Neuronal stem cell (in vitro differentiated cells): ENCODE measurements around the gene DAPK1.

ENCODE experiments used
- DNase-seq: peaks from one replicate; pipeline ENCODE4 v3.0.0-alpha.2; 2013; ENCODE audit warnings: low spot score
- H2AFZ ChIP-seq: one replicate; pipeline ENCODE4 v1.6.1; 2013; ENCODE audit warnings: mild to moderate bottlenecking, low read length, inconsistent platforms
- H2AK5ac ChIP-seq: 2 replicates; pipeline ENCODE4 v1.6.1; 2013; ENCODE audit warnings: low read depth, mild to moderate bottlenecking, inconsistent platforms, low read length, moderate library complexity, mixed read lengths
- H2BK120ac ChIP-seq: 2 replicates; pipeline ENCODE4 v1.6.1; 2013; ENCODE audit warnings: low read depth, mild to moderate bottlenecking, inconsistent platforms, low read length, moderate library complexity, mixed read lengths
- H2BK12ac ChIP-seq: one replicate; pipeline ENCODE4 v1.6.1; 2013; ENCODE audit warnings: low read length, inconsistent platforms
- H2BK15ac ChIP-seq: 2 replicates; pipeline ENCODE4 v1.6.1; 2013; ENCODE audit warnings: mild to moderate bottlenecking, low read length, inconsistent platforms, mixed read lengths
- H2BK5ac ChIP-seq: one replicate; pipeline ENCODE4 v1.6.1; 2013; ENCODE audit warnings: inconsistent platforms, mild to moderate bottlenecking, low read length, moderate library complexity
- H3K14ac ChIP-seq: one replicate; pipeline ENCODE4 v1.6.1; 2013; ENCODE audit warnings: low read length, inconsistent platforms
- H3K18ac ChIP-seq: 2 replicates; pipeline ENCODE4 v1.6.1; 2013; ENCODE audit warnings: low read length, inconsistent platforms
- H3K23ac ChIP-seq: 2 replicates; pipeline ENCODE4 v1.6.1; 2013; ENCODE audit warnings: low read depth, mild to moderate bottlenecking, mixed read lengths, low read length, inconsistent platforms; ENCODE audit not compliant: poor library complexity
- H3K27ac ChIP-seq: replicated peaks from 3 replicates; pipeline ENCODE4 v1.5.1; 2013; ENCODE audit warnings: low read length, inconsistent platforms
- H3K27me3 ChIP-seq, 3 experiments: 2 replicates each; pipeline ENCODE4 v1.6.1; 2013; ENCODE audit warnings: low read length in 3 of 3, mild to moderate bottlenecking in 2 of 3, inconsistent platforms in 1 of 3, low read depth in 1 of 3, mixed read lengths in 1 of 3, moderate library complexity in 1 of 3; ENCODE audit not compliant: control insufficient read depth in 3 of 3, insufficient read depth in 3 of 3
- H3K36me3 ChIP-seq, 2 donors: replicated peaks in 1 of 2; 2 replicates each; pipeline ENCODE4 v1.6.1; 2013; ENCODE audit warnings: low read length in 2 of 2; ENCODE audit not compliant: control insufficient read depth in 2 of 2, insufficient read depth in 2 of 2
- H3K4ac ChIP-seq: 2 replicates; pipeline ENCODE4 v1.6.1; 2013; ENCODE audit warnings: inconsistent platforms, mild to moderate bottlenecking, low read length, moderate library complexity
- H3K4me1 ChIP-seq, 2 donors: 1 replicate in 1 of 2; 2 replicates in 1 of 2; pipeline ENCODE4 v1.6.1; 2013; ENCODE audit warnings: low read length in 2 of 2, low read depth in 1 of 2; ENCODE audit not compliant: control insufficient read depth in 2 of 2, insufficient read depth in 1 of 2
- H3K4me2 ChIP-seq: one replicate; pipeline ENCODE4 v1.6.1; 2013; ENCODE audit warnings: mild to moderate bottlenecking, low read length, inconsistent platforms; ENCODE audit not compliant: insufficient read depth, poor library complexity, severe bottlenecking
- H3K4me3 ChIP-seq, 2 donors: 2 replicates each; pipeline ENCODE4 v1.5.1; 2013; ENCODE audit warnings: low read length in 2 of 2, mild to moderate bottlenecking in 2 of 2, inconsistent platforms in 1 of 2, moderate library complexity in 1 of 2
- H3K79me1 ChIP-seq: one replicate; pipeline ENCODE4 v1.6.1; 2013; ENCODE audit warnings: low read depth, mild to moderate bottlenecking, inconsistent platforms, low read length, moderate library complexity
- H3K9ac ChIP-seq: one replicate; pipeline ENCODE4 v1.6.1; 2013; ENCODE audit warnings: mild to moderate bottlenecking, low read depth, low read length, inconsistent platforms; ENCODE audit not compliant: poor library complexity
- H3K9me3 ChIP-seq, 2 donors: replicated peaks in 1 of 2; 2 replicates each; pipeline versions ENCODE3 to v1.6.1; 2013; ENCODE audit warnings: low read length in 2 of 2, mild to moderate bottlenecking in 2 of 2, inconsistent platforms in 1 of 2, low read depth in 1 of 2, mixed read lengths in 1 of 2, moderate library complexity in 1 of 2; ENCODE audit not compliant: control insufficient read depth in 2 of 2, insufficient read depth in 1 of 2
- H4K8ac ChIP-seq: one replicate; pipeline ENCODE4 v1.6.1; 2013; ENCODE audit warnings: low read depth, mild to moderate bottlenecking, inconsistent platforms, low read length, moderate library complexity
- H4K91ac ChIP-seq: one replicate; pipeline ENCODE4 v1.6.1; 2013; ENCODE audit warnings: low read length, low read depth, mild to moderate bottlenecking, inconsistent platforms; ENCODE audit not compliant: poor library complexity
- WGBS, 2 donors: extraction: QIAGEN DNeasy Blood & Tissue Kit; methylation state at CpG; one replicate each; pipeline ENCODE4 v1.1.7; 2013; ENCODE audit warnings: missing lambda C conversion rate in 2 of 2, mixed read lengths in 1 of 2; ENCODE audit not compliant: insufficient read length in 2 of 2, insufficient replicate concordance in 1 of 2; ENCODE audit errors: extremely low coverage in 2 of 2; 5-methylcytosine and 5-hydroxymethylcytosine counted together

Gene DAPK1

DNA sequence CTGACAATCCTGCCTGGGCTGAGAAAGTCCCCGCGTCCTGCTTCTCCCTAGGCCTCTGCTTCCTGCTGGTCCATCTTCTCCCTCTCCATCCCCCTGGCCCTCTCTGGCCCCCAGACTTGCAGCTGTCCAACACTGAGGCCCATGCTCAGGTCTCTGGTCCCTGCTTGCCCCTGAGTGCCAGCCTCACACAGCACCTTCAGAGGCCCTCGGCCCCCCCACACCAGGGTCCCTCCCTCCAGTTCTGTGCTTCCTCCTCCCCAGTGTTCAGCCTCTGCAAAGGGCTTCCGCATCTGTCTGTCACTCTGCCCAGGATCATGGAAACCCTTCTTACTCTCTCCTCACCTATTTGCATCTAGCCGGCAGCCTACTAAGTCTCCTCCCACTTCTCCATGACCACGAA is 165.9 kb downstream of the DAPK1 start:
- Histone ChIP-seq H2BK5ac (no peak overlapping the region), H3K18ac (peak overlapping the region; percentile 2), H2BK12ac (no peak overlapping the region), H3K9ac (no peak overlapping the region), H3K9me3 (peaks cover 19 to 33% of the 10 kb centered on the region in 2 donors), H3K4ac (no peak overlapping the region), H4K91ac (no peak overlapping the region), H2AK5ac (no peak overlapping the region), H3K23ac (no peak overlapping the region), H3K4me2 (no peak overlapping the region), H4K8ac (no peak overlapping the region), H2BK15ac (no peak overlapping the region), H3K27ac (no peak overlapping the region), H3K36me3 (peaks cover 29 to 63% of the 10 kb centered on the region in 2 donors), H2BK120ac (no peak overlapping the region), H3K14ac (no peak overlapping the region), H3K79me1 (no peaks in the 10 kb centered on the region), H3K4me1 (peaks cover 0 to 1% of the 10 kb centered on the region in 2 donors), H3K4me3 (no peak overlapping the region), H3K27me3 (no peaks in the 10 kb centered on the region), H2AFZ (no peak overlapping the region)
- no peak for DNase-seq
- WGBS, 2 donors: no CpG with 5 or more reads among the region's 6 CpGs

- Histone ChIP-seq H3K4me1 (peaks cover 0 to 1% of the 10 kb centered on the region in 2 donors), H4K91ac (no peak overlapping the region), H2AFZ (no peak overlapping the region), H3K4me3 (no peak overlapping the region), H3K9me3 (peaks cover 19 to 34% of the 10 kb centered on the region in 2 donors), H3K4me2 (no peak overlapping the region), H2BK120ac (no peak overlapping the region), H4K8ac (no peak overlapping the region), H3K4ac (no peak overlapping the region), H2AK5ac (no peak overlapping the region), H3K9ac (no peak overlapping the region), H3K27ac (no peak overlapping the region), H3K14ac (no peak overlapping the region), H3K18ac (no peak overlapping the region), H3K36me3 (peaks cover 24 to 60% of the 10 kb centered on the region in 2 donors), H2BK5ac (no peak overlapping the region), H2BK15ac (no peak overlapping the region), H3K27me3 (no peaks in the 10 kb centered on the region), H2BK12ac (no peak overlapping the region), H3K79me1 (no peaks in the 10 kb centered on the region), H3K23ac (no peak overlapping the region)
- no CpG with 5 or more reads among the region's 19 CpGs for WGBS, 2 donors
- DNase-seq: no peak
Observed at GRCh38 chr9:87664153-87665060, 166.7 kb downstream of the DAPK1 start.

DNA sequence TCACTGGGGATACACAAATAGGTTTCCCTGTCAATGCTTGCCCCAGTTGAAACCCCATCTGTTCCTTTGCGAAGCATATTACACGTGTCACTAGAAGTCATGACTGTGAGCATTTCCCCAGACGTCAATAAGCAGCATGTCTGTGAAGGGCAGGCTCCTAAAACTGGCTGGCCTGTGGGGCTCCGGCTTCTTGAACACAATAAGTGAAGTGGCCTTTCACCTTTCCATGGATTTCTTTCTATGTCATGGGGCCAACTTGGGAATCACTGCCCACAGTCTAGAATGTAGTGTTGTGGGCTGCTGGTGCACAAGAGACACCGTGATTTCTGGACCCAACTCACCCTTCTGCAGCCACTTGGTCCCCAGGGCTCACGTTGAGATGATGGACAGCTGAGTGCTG is 167.8 kb downstream of the DAPK1 start:
- WGBS, 2 donors: no CpG with 5 or more reads among the region's 6 CpGs
- Histone ChIP-seq H3K4ac (no peak overlapping the region), H3K4me2 (no peak overlapping the region), H3K27me3 (no peaks in the 10 kb centered on the region), H3K14ac (no peak overlapping the region), H2BK15ac (no peak overlapping the region), H4K8ac (no peak overlapping the region), H2BK12ac (no peak overlapping the region), H2AFZ (no peak overlapping the region), H2BK5ac (no peak overlapping the region), H3K4me3 (no peak overlapping the region), H2AK5ac (no peak overlapping the region), H3K79me1 (no peaks in the 10 kb centered on the region), H3K18ac (no peak overlapping the region), H3K27ac (no peak overlapping the region), H4K91ac (no peak overlapping the region), H3K9ac (no peak overlapping the region), H3K36me3 (peaks cover 22 to 60% of the 10 kb centered on the region in 2 donors), H3K4me1 (peaks cover 0 to 1% of the 10 kb centered on the region in 2 donors), H2BK120ac (no peak overlapping the region), H3K23ac (no peak overlapping the region), H3K9me3 (peaks cover 19 to 34% of the 10 kb centered on the region in 2 donors)
- no peak for DNase-seq

DNA sequence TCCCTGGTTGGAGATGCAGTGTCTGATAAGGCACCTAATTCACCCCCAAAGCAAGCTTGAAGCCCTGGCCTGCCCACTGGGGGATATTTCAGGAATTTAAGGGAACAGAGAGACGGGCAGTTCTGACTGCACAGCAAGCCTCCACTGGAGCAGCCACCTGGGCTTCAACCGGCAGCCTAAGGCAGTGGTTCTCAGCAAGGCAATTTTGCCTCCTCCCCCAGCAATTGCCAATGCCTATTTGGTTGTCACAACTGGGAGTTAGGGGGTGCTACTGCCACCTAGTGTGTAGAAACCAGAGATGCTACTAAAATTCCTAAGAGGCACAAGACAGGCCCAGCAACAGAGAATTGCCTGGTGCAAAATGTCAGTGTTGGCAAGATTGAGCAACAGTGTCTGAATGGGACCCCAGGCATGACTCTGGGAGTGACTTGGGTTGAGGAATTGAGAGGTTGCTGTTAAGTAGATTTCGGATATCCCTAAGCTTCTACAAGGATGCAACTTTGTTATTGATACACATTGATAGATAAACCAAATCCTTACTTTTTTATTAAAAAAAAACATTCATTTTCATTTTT is 169.6 kb downstream of the DAPK1 start:
- H3K18ac ChIP-seq: no peak overlapping the region
- H4K91ac ChIP-seq: no peak overlapping the region
- no peaks in the 10 kb centered on the region for H3K27me3 ChIP-seq
- H3K9me3 ChIP-seq: peaks cover 19 to 31% of the 10 kb centered on the region in 2 donors
- H3K79me1 ChIP-seq: no peaks in the 10 kb centered on the region
- H2BK12ac ChIP-seq: no peak overlapping the region
- no peak for DNase-seq
- H3K4me1 ChIP-seq: peaks cover 0 to 1% of the 10 kb centered on the region in 2 donors
- H3K4ac ChIP-seq: no peak overlapping the region
- H3K27ac ChIP-seq: no peak overlapping the region
- no peak overlapping the region for H2AK5ac ChIP-seq
- H3K14ac ChIP-seq: no peak overlapping the region
- H3K4me2 ChIP-seq: no peak overlapping the region
- H3K4me3 ChIP-seq: no peak overlapping the region
- H3K36me3 ChIP-seq: peaks cover 27 to 68% of the 10 kb centered on the region in 2 donors
- no peak overlapping the region for H2AFZ ChIP-seq
- no peak overlapping the region for H4K8ac ChIP-seq
- no CpG with 5 or more reads among the region's 3 CpGs for WGBS, 2 donors
- H3K23ac ChIP-seq: no peak overlapping the region
- no peak overlapping the region for H3K9ac ChIP-seq
- no peak overlapping the region for H2BK5ac ChIP-seq
- no peak overlapping the region for H2BK15ac ChIP-seq
- H2BK120ac ChIP-seq: no peak overlapping the region
